HG03103 (cell line): ENCODE results near the gene NRL.

ENCODE experiments used
- ATAC-seq: cut with Tn5 transposase; IDR thresholded peaks from one replicate; pipeline ENCODE4 v1.9.1; 2021; ENCODE audit warnings: low read depth; ENCODE audit not compliant: unreplicated experiment

Gene NRL

DNA sequence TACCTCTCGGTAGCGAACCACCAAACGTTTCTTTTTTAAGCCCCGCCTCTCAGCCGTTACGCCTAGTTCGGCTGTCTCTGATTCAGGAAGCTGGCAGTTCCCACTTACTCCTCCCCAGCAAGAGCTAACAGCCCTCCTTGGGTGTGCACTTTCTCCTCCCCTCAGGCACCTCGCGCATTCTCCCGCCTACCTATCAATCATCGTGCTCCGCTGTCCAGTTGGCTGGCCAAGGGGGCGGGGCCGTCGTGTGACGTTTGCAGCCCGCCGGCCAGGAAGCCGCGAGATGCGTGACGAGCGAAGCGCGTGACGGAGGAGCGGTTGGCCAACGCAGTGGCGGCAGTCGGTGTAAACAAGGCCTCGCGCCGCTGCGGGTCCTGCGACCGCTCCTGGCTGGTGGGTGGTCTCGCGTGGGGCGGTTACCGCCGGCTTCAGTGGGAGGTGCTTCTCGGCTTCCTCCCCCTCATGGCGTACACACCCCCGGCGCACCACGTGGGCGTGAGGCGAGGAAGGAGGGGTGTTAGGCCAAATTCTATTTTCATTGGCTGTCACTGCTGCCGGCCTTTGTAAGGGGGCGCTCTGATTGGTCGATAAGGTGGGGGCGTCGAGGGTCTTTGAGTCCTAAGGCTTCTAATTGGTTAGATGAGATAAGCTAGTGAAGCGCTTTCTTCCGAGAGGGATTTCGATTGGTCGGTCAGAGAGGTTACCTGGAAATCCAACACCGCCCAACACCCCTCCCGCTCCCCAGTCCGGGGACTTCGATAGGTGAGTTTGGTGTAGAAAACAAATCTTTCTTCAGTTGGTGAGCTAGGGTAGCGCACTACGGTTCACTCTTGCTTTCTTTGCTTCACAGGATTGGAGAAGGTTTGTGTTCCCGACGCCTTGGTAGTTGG, at the start of gene NRL, which contains the start of gene DCAF11:
TSS of gene NRL (minus strand) at position 418 of the 890 bp plus-strand sequence. CDS start 32,101 bp downstream, outside the sequence.
TSS of gene DCAF11 (plus strand) at position 246 of the 890 bp plus-strand sequence. CDS start 818 bp downstream, outside the sequence.
- ATAC-seq = peak; percentile 72

DNA sequence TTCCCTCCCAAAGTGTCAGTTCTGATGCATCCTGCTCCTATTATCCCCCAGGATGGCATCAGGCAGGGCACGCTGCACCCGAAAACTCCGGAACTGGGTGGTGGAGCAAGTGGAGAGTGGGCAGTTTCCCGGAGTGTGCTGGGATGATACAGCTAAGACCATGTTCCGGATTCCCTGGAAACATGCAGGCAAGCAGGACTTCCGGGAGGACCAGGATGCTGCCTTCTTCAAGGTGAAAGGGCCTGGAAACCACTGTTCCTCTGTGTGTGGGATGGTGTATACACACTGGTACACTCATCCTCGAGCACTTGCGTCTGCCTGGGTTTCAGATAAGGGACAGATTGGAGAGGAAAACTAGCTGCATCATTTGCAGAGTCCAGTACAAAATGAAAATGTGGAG, 47.3 kb upstream of the NRL start:
- ATAC-seq = no peak

DNA sequence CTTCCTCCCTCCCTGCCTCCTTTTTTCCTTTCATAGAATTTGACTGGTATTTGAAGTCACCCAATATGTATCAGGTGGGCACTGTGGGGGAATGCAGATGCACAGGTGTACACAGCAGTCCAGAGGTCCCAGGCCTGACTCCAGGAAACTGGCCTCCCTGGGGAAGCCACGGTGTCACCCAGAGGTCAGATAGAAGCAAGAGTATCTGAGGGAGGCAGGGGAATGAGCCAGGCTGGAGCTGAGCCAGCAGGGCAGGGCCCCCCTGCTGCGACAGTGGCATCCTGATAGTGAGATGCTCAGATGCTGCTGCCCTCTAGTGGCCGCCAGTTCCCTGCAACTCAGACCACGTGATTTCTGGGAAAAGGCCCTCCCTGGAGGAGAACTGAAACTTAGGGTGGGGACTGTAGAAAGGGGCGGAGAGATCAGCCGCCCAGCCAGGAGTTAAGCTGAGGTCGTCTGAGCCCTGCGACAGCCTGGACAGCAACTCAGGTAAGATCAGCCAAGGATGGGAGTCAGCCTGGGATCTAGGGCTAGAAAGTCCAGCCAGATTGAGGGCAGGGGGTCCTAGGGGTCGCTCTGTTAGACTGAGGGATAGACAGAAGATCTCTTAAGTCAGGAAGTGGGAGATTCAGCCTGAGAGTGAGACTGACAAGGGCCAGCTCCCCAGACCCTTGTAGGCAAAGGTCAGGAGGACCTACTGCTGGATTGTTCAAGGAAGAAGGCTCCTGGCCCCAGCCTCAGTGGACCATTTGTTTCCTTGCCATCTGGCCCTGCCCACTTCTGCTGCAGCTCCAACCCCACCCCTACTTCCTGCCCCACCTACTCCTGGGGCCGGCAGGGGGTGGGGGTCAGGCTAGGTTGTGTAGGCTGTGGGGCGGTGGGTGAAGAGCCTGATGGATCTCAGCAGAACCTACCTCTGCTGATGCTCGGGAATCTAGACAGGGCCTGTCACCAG, 46.4 kb upstream of the NRL start, which contains the start of gene IRF9:
TSS of gene IRF9 (plus strand) at position 416 of the 955 bp plus-strand sequence. CDS start 880 bp downstream, outside the sequence.
- peak; percentile 71 for ATAC-seq

- ATAC-seq = no peak
These were observed 45.7 kb upstream of the NRL start for GRCh38 chr14:24160499-24160849.

GRCh38 chr14:24159777-24160498, 45.2 kb upstream of the NRL start:
- ATAC-seq = no peak

DNA sequence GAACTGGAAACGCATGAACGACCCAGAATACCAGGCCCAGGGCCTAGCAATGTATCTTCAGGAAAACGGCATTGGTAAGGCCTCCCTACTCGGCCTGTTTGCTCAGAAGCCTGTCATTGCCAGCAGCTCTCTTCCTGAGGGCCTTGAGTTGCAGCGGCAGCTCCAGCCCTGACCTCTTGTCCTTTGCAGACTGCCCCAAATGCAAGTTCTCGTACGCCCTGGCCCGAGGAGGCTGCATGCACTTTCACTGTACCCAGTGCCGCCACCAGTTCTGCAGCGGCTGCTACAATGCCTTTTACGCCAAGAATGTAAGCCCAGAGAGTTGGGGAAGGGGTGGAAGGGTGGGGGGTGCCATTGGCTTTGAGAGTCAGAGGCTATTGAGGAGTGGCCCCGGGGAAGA, 42.6 kb upstream of the NRL start:
- ATAC-seq = no peak

DNA sequence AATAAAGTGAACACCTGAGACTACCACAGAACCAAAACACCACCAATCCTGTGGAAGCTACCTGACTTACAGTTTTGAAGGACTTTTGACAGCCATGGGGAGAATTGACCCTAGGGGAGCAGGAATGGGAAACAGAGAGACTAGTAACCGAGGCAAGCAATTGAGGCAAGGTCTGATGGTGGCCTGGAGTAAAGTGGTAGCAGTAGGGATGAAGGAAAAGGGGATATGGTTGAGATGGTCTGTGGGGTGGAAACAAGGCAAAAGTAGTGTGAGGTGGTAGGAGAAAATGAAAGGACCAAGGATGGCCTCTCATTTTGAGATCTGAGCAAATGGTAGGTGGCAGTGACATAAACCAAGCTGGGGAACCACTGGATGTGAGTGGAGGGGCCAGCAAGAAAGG, 42.1 kb upstream of the NRL start:
- no peak for ATAC-seq

DNA sequence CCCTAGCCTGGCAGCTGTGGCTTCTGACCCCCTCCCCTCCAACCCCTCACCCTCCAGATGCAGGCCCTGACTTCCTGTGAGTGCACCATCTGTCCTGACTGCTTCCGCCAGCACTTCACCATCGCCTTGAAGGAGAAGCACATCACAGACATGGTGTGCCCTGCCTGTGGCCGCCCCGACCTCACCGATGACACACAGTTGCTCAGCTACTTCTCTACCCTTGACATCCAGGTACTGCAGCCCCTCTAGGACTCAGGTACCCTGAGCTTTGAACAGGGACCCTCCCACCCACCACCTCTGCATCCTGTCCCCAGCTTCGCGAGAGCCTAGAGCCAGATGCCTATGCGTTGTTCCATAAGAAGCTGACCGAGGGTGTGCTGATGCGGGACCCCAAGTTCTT, 40.4 kb upstream of the NRL start:
- no peak for ATAC-seq

DNA sequence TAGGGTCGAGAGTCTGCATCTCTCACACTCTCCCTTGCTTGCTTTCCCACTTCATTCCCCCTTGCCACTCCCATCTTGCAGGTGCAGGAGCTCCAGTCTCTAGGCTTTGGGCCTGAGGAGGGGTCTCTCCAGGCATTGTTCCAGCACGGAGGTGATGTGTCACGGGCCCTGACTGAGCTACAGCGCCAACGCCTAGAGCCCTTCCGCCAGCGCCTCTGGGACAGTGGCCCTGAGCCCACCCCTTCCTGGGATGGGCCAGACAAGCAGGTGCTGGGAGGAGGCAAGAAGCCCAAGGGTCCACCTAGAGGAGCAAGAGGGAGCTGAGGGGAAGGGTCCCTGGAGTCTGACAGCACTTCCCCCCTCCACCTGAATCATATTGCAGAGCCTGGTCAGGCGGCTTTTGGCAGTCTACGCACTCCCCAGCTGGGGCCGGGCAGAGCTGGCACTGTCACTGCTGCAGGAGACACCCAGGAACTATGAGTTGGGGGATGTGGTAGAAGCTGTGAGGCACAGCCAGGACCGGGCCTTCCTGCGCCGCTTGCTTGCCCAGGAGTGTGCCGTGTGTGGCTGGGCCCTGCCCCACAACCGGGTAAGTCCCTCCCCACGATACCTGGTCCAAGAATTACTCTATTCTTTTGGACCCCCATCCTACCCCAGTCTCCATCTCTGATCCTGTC, 36.8 kb upstream of the NRL start:
- no peak for ATAC-seq

DNA sequence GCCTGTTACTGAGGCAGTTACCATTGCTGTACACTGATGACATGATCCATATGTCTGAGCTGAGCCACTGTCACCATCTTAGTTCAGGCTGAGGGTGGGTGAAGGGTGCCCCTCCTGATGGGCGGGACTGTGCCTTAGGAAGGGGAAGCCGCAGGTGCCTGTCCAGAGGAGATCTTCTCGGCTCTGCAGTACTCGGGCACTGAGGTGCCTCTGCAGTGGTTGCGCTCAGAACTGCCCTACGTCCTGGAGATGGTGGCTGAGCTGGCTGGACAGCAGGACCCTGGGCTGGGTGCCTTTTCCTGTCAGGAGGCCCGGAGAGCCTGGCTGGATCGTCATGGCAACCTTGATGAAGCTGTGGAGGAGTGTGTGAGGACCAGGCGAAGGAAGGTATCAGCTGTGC, 36.2 kb upstream of the NRL start:
- no peak for ATAC-seq

DNA sequence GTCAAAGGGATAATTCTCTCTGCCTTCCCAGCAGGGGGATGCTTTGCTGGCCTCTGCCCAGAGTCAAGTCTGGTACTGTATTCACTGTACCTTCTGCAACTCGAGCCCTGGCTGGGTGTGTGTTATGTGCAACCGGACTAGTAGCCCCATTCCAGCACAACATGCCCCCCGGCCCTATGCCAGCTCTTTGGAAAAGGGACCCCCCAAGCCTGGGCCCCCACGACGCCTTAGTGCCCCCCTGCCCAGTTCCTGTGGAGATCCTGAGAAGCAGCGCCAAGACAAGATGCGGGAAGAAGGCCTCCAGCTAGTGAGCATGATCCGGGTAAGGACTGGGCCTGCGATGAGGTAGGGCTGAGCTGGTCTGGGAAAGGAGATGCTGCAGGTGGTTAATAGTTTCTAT, 35.8 kb upstream of the NRL start:
- no peak for ATAC-seq

GRCh38 chr14:24150061-24150460, 35.3 kb upstream of the NRL start:
- ATAC-seq = no peak

DNA sequence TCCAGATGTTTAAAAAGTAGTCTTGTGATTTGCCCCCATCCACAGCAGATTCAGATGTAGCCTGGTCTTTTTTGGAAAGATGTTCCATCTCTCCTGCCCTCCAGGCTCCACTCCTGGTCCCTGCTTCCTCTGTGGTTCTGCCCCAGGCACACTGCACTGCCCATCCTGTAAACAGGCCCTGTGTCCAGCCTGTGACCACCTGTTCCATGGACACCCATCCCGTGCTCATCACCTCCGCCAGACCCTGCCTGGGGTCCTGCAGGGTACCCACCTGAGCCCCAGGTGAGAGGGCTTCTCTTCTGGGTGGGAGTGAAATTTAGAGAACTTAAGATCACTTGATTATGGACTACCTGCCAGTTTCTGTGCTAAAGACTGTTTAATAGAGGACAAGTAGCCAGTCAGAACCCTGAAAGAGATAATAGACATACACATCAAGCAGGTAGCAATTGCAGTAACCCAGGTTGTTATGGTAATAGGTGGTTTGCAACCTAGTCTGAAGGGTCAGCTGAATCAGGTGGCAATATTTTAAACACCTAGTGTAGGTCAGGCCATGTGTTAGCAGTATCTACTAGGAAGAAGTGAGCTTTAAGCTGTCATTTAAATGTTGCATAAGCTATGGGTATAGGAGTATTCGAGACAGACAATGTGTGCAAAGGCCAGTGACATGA, 34.7 kb upstream of the NRL start:
- no peak for ATAC-seq

DNA sequence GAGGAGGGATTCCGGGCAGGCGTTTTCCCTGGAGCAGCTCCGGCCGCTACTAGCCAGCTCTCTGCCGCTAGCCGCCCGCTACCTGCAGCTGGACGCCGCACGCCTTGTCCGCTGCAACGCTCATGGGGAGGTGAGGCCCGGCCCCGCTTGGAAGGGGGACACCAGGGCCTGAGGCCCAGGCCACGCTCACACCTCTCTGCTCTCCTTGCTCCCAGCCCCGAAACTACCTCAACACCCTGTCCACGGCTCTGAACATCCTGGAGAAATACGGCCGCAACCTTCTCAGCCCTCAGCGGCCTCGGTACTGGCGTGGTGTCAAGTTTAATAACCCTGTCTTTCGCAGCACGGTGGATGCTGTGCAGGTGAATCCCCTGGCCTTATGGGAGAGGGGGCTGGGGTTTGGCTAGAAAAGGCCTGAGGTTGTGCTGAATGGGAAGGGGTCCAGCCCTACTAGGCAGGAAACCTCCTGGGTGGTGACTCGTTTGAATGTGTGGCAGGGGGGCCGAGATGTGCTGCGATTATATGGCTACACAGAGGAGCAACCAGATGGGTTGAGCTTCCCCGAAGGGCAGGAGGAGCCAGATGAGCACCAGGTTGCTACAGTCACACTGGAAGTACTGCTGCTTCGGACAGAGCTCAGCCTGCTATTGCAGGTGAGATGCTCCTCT, 33.1 kb upstream of the NRL start:
- no peak for ATAC-seq

- peak; percentile 84 for ATAC-seq
These were observed 32.4 kb upstream of the NRL start, which contains the start of gene RNF31 for GRCh38 chr14:24146978-24147760. TSS of gene RNF31 (plus strand) at chr14:24147498. CDS start at chr14:24147699, 201 bp downstream.

- peak; percentile 51 for ATAC-seq
These were observed 31.8 kb upstream of the NRL start, which contains the start of gene PSME2 for GRCh38 chr14:24146453-24146977. TSS of gene PSME2 (minus strand) at chr14:24146610. CDS start at chr14:24146581, 29 bp downstream.

DNA sequence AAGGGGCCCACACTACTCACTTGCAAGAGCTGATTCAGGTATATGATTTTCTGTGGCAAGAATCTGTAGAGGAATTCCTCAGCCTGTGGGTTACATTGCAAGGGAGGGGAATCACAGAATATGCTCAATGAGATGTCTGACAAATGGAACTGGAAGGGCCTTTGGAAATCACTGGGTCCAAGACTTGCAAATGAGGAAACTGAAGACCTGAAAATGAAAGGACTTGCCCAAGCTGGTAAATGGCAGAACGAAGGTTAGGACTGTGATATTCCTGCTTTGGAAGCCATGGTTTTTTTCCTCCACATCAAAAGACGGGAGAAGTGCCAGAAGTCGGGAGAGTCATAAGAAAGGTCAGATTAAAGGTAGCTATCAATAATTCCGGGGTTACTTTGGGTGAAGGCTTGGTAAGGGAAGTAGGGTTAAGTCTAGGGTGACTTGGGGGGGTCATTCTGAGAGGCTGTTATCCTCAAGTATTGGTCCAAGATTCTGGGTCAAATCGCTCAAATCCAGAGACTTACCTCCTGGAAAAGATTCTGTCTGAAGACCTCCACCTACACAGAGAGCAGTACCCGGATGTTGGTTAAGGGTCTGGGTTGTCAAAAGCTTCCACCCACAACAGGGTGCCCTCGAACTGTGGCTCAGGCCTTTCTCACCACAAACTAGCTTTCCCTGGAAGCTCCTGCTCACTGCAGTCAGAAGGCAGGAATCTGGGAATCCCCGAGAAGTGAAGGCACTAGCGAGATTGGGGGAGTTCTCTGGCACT, 31.1 kb upstream of the NRL start:
- ATAC-seq = no peak
